ENCODE data around the gene FIGNL1.
A peak's percentile ranks its signal among the peaks of the same experiment; 100 is the strongest.

FIGNL1 gene

GRCh38 chr7:50399206-50399605 lies 50.9 kb downstream of the FIGNL1 start:
- no peak for DNase-seq (ENCODE audit: low read depth in 2 of 3, low spot score in 1 of 3)

GRCh38 chr7:50397971-50398324 lies 52.2 kb downstream of the FIGNL1 start:
- no peak for DNase-seq (ENCODE audit: low read depth in 2 of 3, low spot score in 1 of 3)

GRCh38 chr7:50397320-50397970 lies 52.7 kb downstream of the FIGNL1 start:
- DNase-seq (ENCODE audit: low read depth in 2 of 3, low spot score in 1 of 3) = peak in 1 of 3 donors; percentile 39

- DNase-seq (ENCODE audit: low read depth in 2 of 3, low spot score in 1 of 3) = no peak
Measured at GRCh38 chr7:50396856-50397255, 53.3 kb downstream of the FIGNL1 start.

GRCh38 chr7:50394315-50394714 lies 55.8 kb downstream of the FIGNL1 start:
- no peak for DNase-seq (ENCODE audit: low read depth in 2 of 3, low spot score in 1 of 3)
